Calu3 (cell line): Measurements from ENCODE around the gene PRDX3. TPM values are rescaled to one million over a fixed set of nuclear protein-coding genes. Genes with fewer than 3 reads are reported as not detected.

Experiments
- BruUV-seq: library from RNA; stranded (reverse); fragments of 400-500 nt; replicated peaks from 2 replicates; lab custom pipeline; 2021; lab: Mats Ljungman, UMichigan
- CTCF ChIA-PET: fragments of 300-600 bp; sonication (Branson Sonifier 250); formaldehyde crosslinking; loops from one replicate; lab custom pipeline; 2022; ENCODE audit warnings: antibody characterized with exemption; lab: Charles Lee
- DNase-seq: peaks from one replicate; pipeline ENCODE4 v3.0.0; 2022
- H3K27ac Mint-ChIP-seq: one replicate; pipeline ENCODE4 v1.8.0; 2022; ENCODE audit warnings: mixed read lengths; ENCODE audit not compliant: unreplicated experiment
- H3K27me3 Mint-ChIP-seq: one replicate; pipeline ENCODE4 v1.8.0; 2022; ENCODE audit warnings: mixed read lengths; ENCODE audit not compliant: unreplicated experiment
- H3K36me3 Mint-ChIP-seq: one replicate; pipeline ENCODE4 v1.8.0; 2022; ENCODE audit warnings: mild to moderate bottlenecking, moderate library complexity, mixed read lengths; ENCODE audit not compliant: insufficient read depth, unreplicated experiment
- H3K4me1 Mint-ChIP-seq: one replicate; pipeline ENCODE4 v1.8.0; 2022; ENCODE audit warnings: mild to moderate bottlenecking, low read depth, mixed read lengths; ENCODE audit not compliant: unreplicated experiment
- H3K4me3 Mint-ChIP-seq: one replicate; pipeline ENCODE4 v1.8.0; 2022; ENCODE audit warnings: mild to moderate bottlenecking, low read depth, moderate library complexity, mixed read lengths; ENCODE audit not compliant: unreplicated experiment
- H3K9me3 Mint-ChIP-seq: one replicate; pipeline ENCODE4 v1.8.0; 2022; ENCODE audit warnings: low read depth, mixed read lengths; ENCODE audit not compliant: unreplicated experiment
- intact Hi-C: fragments of 100-400 bp; cut with micrococcal nuclease; formaldehyde crosslinking; loops from one replicate; pipeline ENCODE4 v1.10.0; 2022; ENCODE audit not compliant: unreplicated experiment
- total RNA-seq: library from RNA; stranded (reverse); gene quantifications from 2 replicates; pipeline ENCODE4 v1.2.3, GENCODE V29; 2022
- TF ChIP-seq, protein P1 (sequence below): fragments of 200-600 bp; IDR thresholded peaks from one replicate; pipeline ENCODE4 v1.8.0; 2022; ENCODE audit warnings: antibody characterized with exemption; ENCODE audit not compliant: unreplicated experiment

Gene PRDX3
- total RNA-seq, 1 experiment from 2014 or later: 114 TPM

- Mint-ChIP-seq H3K4me3 (no peak overlapping the region), H3K4me1 (peaks cover 10% of the 10 kb centered on the region), H3K9me3 (no peaks in the 10 kb centered on the region), H3K27ac (no peak overlapping the region), H3K36me3 (no peaks in the 10 kb centered on the region), H3K27me3 (no peaks in the 10 kb centered on the region)
- DNase-seq: no peak
- CTCF ChIA-PET: interaction anchor here (0.6 to 1.0 kb wide), 2 partner anchors 13 to 300 kb away, joined by 3 to 4 read pairs; no protein-coding TSS in a partner anchor
- no TSS peak for BruUV-seq
- TF ChIP-seq, protein P1, sequence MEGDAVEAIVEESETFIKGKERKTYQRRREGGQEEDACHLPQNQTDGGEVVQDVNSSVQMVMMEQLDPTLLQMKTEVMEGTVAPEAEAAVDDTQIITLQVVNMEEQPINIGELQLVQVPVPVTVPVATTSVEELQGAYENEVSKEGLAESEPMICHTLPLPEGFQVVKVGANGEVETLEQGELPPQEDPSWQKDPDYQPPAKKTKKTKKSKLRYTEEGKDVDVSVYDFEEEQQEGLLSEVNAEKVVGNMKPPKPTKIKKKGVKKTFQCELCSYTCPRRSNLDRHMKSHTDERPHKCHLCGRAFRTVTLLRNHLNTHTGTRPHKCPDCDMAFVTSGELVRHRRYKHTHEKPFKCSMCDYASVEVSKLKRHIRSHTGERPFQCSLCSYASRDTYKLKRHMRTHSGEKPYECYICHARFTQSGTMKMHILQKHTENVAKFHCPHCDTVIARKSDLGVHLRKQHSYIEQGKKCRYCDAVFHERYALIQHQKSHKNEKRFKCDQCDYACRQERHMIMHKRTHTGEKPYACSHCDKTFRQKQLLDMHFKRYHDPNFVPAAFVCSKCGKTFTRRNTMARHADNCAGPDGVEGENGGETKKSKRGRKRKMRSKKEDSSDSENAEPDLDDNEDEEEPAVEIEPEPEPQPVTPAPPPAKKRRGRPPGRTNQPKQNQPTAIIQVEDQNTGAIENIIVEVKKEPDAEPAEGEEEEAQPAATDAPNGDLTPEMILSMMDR: no peak
- intact Hi-C loops: no loop called here
Observed at GRCh38 chr10:119222537-119222936, 43.9 kb upstream of the PRDX3 start.

- BruUV-seq: no TSS peak
- Mint-ChIP-seq H3K27me3 (no peaks in the 10 kb centered on the region), H3K27ac (no peak overlapping the region), H3K4me3 (no peak overlapping the region), H3K4me1 (peaks cover 10% of the 10 kb centered on the region), H3K9me3 (no peaks in the 10 kb centered on the region), H3K36me3 (no peaks in the 10 kb centered on the region)
- intact Hi-C loops: no loop called here
- no peak for DNase-seq
- CTCF ChIA-PET: interaction anchor here (0.6 kb wide), 1 partner anchor 301 kb away, joined by 3 read pairs; no protein-coding TSS in a partner anchor
- TF ChIP-seq, protein P1: no peak
Observed at GRCh38 chr10:119221666-119222065, 43.1 kb upstream of the PRDX3 start.

DNA sequence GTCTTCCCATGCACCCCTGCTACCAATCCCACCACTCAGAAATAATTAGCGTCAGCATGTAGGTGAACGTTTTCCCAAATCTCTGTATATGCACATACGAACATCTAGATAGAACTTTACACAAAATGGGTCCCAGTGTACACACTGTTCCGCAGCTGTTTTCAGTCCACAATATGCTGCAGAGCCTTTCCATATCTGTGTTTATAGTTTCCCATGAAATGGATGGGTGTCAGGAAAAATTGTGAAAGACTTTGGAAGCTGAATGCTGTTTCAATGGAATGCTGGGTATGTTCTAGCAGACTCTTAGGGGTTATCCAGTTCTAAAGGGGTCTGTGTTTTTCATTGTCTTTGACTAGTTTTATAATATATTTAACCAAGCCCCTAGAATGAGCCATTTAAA is 42.6 kb upstream of the PRDX3 start:
- no peak for DNase-seq
- Mint-ChIP-seq H3K27me3 (no peaks in the 10 kb centered on the region), H3K27ac (no peak overlapping the region), H3K4me1 (peaks cover 10% of the 10 kb centered on the region), H3K36me3 (no peaks in the 10 kb centered on the region), H3K4me3 (no peak overlapping the region), H3K9me3 (no peaks in the 10 kb centered on the region)
- TF ChIP-seq, protein P1: no peak
- BruUV-seq: no TSS peak
- CTCF ChIA-PET: no interaction called here
- intact Hi-C loops: no loop called here

DNA sequence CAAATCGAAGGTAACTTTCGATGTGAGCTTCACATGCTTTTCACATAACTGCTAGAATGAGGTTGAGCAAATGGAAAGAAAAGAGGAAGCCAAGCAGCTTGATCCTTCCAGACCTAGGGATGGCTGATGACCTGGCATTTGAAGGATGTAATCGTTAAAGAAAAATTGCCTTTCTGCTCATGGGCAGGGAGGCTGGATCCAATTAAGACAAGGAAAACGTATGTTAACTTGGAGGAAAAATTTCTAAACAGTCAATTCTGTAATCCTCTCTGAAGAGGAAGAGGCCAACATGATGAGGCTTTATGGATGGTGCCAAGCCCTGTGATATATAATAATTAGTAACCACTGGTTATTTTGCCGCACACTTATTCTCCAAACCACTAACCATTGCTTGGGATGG is 41.3 kb upstream of the PRDX3 start:
- DNase-seq: no peak
- BruUV-seq: no TSS peak
- intact Hi-C loops: no loop called here
- TF ChIP-seq, protein P1: no peak
- Mint-ChIP-seq H3K9me3 (no peaks in the 10 kb centered on the region), H3K27ac (no peak overlapping the region), H3K36me3 (no peaks in the 10 kb centered on the region), H3K4me1 (peaks cover 10% of the 10 kb centered on the region), H3K27me3 (no peaks in the 10 kb centered on the region), H3K4me3 (no peak overlapping the region)
- CTCF ChIA-PET: no interaction called here
